Measurements from ENCODE around the gene ZNF281. TPM values are rescaled to one million over a fixed set of nuclear protein-coding genes. Genes with fewer than 3 reads are reported as not detected.

ZNF281 gene
- total RNA-seq, 1 donor from 2014 or later: 19.7 TPM

GRCh38 chr1:200429221-200429751 is 19.4 kb upstream of the ZNF281 start:
- intact Hi-C loops (cut with micrococcal nuclease): no loop called here

GRCh38 chr1:200428482-200429205 is 18.8 kb upstream of the ZNF281 start:
- intact Hi-C loops (cut with micrococcal nuclease): no loop called here

- intact Hi-C loops (cut with micrococcal nuclease): no loop called here
Measured at GRCh38 chr1:200427744-200428143, 17.9 kb upstream of the ZNF281 start.

GRCh38 chr1:200426196-200426595 is 16.4 kb upstream of the ZNF281 start:
- intact Hi-C loops (cut with micrococcal nuclease): no loop called here

- intact Hi-C loops (cut with micrococcal nuclease): no loop called here
Measured at GRCh38 chr1:200423235-200423634, 13.4 kb upstream of the ZNF281 start.

- intact Hi-C loops (cut with micrococcal nuclease): no loop called here
Measured at GRCh38 chr1:200422211-200422610, 12.4 kb upstream of the ZNF281 start.

GRCh38 chr1:200415789-200416593 is 6.2 kb upstream of the ZNF281 start:
- intact Hi-C loops (cut with micrococcal nuclease): no loop called here

GRCh38 chr1:200415227-200415626 is 5.4 kb upstream of the ZNF281 start:
- intact Hi-C loops (cut with micrococcal nuclease): no loop called here

- intact Hi-C loops (cut with micrococcal nuclease): loop anchor here (5.0 kb wide), 1 partner anchor 608 kb away; the partner anchor contains the start of gene KIF21B
Measured at GRCh38 chr1:200414657-200415056, 4.8 kb upstream of the ZNF281 start.

GRCh38 chr1:200413766-200414165 is 3.9 kb upstream of the ZNF281 start:
- intact Hi-C loops (cut with micrococcal nuclease): loop anchor here (5.0 kb wide), 1 partner anchor 609 kb away; the partner anchor contains the start of gene KIF21B

GRCh38 chr1:200411406-200412257 is 1.8 kb upstream of the ZNF281 start:
- intact Hi-C loops (cut with micrococcal nuclease): loop anchor here (2.0 to 5.0 kb wide), 3 partner anchors 61 to 611 kb away; partner anchors contain the start of genes KIF14 and KIF21B

- intact Hi-C loops (cut with micrococcal nuclease): loop anchor here (1.0 to 5.0 kb wide), 10 partner anchors 28 to 612 kb away; partner anchors contain the start of genes DDX59, KIF14 and KIF21B
Measured at GRCh38 chr1:200410566-200410878, 686 bp upstream of the ZNF281 start.

GRCh38 chr1:200409203-200409760 is 554 bp downstream of the ZNF281 start:
- intact Hi-C loops (cut with micrococcal nuclease): loop anchor here (1.0 to 5.0 kb wide), 2 partner anchors 107 to 272 kb away; no protein-coding TSS in a partner anchor

- intact Hi-C loops (cut with micrococcal nuclease): loop anchor here (2.0 to 5.0 kb wide), 2 partner anchors 269 to 333 kb away; partner anchors contain the start of gene CAMSAP2
Measured at GRCh38 chr1:200406161-200406797, 3.6 kb downstream of the ZNF281 start.

- intact Hi-C loops (cut with micrococcal nuclease): loop anchor here (5.0 kb wide), 1 partner anchor 268 kb away; no protein-coding TSS in a partner anchor
Measured at GRCh38 chr1:200405264-200405663, 4.6 kb downstream of the ZNF281 start.

GRCh38 chr1:200401708-200402107 is 8.1 kb downstream of the ZNF281 start:
- intact Hi-C loops (cut with micrococcal nuclease): no loop called here

GRCh38 chr1:200401263-200401662 is 8.6 kb downstream of the ZNF281 start:
- intact Hi-C loops (cut with micrococcal nuclease): no loop called here

GRCh38 chr1:200400556-200400955 is 9.3 kb downstream of the ZNF281 start:
- intact Hi-C loops (cut with micrococcal nuclease): no loop called here

- intact Hi-C loops (cut with micrococcal nuclease): no loop called here
Measured at GRCh38 chr1:200399860-200400259, 10.0 kb downstream of the ZNF281 start.

- intact Hi-C loops (cut with micrococcal nuclease): no loop called here
Measured at GRCh38 chr1:200398373-200398772, 11.5 kb downstream of the ZNF281 start.

Data from T-helper 1 cell treated with Interleukin-12 subunit alpha and Interleukin-12 subunit beta and Interleukin-4 antibody, amounts not matched to agents 30 ng/mL and 1 ng/mL, for 36 hours (primary cell).